ENCODE measurements around the gene ANKRD22.
"Not testable (repeated sequence)": the region's sequence is repeated elsewhere in the genome, so short reads cannot be mapped to it uniquely, and the experiment has no call there.

ANKRD22 gene

DNA sequence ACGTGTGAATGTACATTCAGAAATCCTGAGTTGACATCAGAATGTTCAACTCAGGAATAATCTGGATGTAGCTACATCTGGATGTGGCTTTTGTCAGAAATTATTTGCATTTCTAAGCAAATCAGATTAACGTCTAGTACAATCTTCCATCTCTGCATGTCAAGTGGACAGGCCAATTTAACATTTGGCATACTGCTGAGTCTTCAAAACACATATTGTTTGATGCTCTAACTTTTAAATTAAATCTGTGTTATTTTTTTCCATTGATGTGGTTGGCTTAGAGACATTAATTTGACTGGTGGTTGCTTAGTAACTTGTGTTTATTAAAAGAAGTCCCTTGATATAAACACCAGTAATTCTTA is 31.8 kb upstream of the ANKRD22 start:
- Histone ChIP-seq H3K36me3 (ENCODE audit: insufficient read depth, low read length) (no peaks in the 10 kb centered on the region), H3K27ac (ENCODE audit: low read depth, low read length, poor library complexity, severe bottlenecking) (peak overlapping the region; percentile 57), H3F3A (ENCODE audit: insufficient read depth, low read length) (no peaks in the 10 kb centered on the region), H3K9me2 (ENCODE audit: low read depth, low read length) (no peaks in the 10 kb centered on the region), H3K27me3 (ENCODE audit: insufficient read depth, low read length) (no peaks in the 10 kb centered on the region), H3K4me3 (ENCODE audit: low read depth, low read length, poor library complexity, severe bottlenecking) (no peak overlapping the region), H3K9me3 (ENCODE audit: low read length) (no peaks in the 10 kb centered on the region), H2AFZ (ENCODE audit: low read length) (no peak overlapping the region), H4K20me1 (ENCODE audit: insufficient read depth, low read length) (no peaks in the 10 kb centered on the region), H3K9ac (ENCODE audit: low read length) (no peak overlapping the region), H3K4me1 (ENCODE audit: insufficient read depth, low read length, severe bottlenecking) (peaks cover 80% of the 10 kb centered on the region), H3K79me2 (ENCODE audit: insufficient read depth, low read length) (peaks cover 34% of the 10 kb centered on the region), H3K4me2 (ENCODE audit: low read length) (peak overlapping the region; percentile 19; the same call in 1 of the 2 replicates)
- TF ChIP-seq CTCF (IDR thresholded peaks at IDR 0.05; ENCODE audit: low read length) = no peak
- TF ChIP-seq EZH2 (IDR thresholded peaks at IDR 0.05; ENCODE audit: borderline replicate concordance, low read length) = no peak

DNA sequence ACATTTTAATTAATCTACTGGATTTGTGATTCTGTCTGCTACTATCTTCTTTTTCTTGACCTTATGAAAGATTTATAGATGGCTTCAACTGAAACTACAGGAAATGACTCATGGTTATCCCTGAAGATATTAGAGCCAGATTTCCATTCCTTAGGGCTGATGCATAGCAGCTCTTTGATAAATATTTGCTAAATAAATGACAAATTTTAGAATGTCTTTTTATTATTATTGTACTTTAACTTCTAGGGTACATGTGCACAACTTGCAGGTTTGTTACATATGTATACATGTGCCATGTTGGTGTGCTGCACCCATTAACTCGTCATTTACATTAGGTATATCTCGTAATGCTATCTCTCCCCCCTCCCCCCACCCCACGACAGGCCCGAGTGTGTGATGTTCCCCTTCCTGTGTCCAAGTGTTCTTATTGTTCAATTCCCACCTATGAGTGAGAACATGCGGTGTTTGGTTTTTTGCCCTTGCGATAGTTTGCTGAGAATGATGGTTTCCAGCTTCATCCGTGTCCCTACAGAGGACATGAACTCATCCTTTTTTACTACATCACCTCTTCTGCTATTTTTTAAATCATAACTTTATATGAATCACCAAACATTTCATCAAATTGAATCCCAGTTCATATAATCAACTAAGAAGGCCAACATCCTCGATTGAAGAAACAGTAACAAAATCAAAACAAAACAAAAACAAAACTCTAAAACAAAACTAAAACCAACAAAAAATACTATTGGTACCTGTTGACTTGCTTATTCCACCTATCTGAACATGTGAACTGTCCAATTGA is 31.2 kb upstream of the ANKRD22 start:
- not testable (repeated sequence) for H3F3A ChIP-seq (ENCODE audit: insufficient read depth, low read length); H3K36me3 ChIP-seq (ENCODE audit: insufficient read depth, low read length); H3K27me3 ChIP-seq (ENCODE audit: insufficient read depth, low read length); H4K20me1 ChIP-seq (ENCODE audit: insufficient read depth, low read length); H3K9me2 ChIP-seq (ENCODE audit: low read depth, low read length); H3K9me3 ChIP-seq (ENCODE audit: low read length); H2AFZ ChIP-seq (ENCODE audit: low read length)
- H3K27ac ChIP-seq (ENCODE audit: low read depth, low read length, poor library complexity, severe bottlenecking) = peak overlapping the region; percentile 86
- peaks cover 74% of the 10 kb centered on the region for H3K4me1 ChIP-seq (ENCODE audit: insufficient read depth, low read length, severe bottlenecking)
- peak overlapping the region; percentile 74 for H3K4me2 ChIP-seq (ENCODE audit: low read length)
- peak overlapping the region; percentile 71 for H3K4me3 ChIP-seq (ENCODE audit: low read depth, low read length, poor library complexity, severe bottlenecking)
- peak overlapping the region; percentile 78; the same call in 1 of the 2 replicates for H3K9ac ChIP-seq (ENCODE audit: low read length)
- peaks cover 34% of the 10 kb centered on the region for H3K79me2 ChIP-seq (ENCODE audit: insufficient read depth, low read length)

DNA sequence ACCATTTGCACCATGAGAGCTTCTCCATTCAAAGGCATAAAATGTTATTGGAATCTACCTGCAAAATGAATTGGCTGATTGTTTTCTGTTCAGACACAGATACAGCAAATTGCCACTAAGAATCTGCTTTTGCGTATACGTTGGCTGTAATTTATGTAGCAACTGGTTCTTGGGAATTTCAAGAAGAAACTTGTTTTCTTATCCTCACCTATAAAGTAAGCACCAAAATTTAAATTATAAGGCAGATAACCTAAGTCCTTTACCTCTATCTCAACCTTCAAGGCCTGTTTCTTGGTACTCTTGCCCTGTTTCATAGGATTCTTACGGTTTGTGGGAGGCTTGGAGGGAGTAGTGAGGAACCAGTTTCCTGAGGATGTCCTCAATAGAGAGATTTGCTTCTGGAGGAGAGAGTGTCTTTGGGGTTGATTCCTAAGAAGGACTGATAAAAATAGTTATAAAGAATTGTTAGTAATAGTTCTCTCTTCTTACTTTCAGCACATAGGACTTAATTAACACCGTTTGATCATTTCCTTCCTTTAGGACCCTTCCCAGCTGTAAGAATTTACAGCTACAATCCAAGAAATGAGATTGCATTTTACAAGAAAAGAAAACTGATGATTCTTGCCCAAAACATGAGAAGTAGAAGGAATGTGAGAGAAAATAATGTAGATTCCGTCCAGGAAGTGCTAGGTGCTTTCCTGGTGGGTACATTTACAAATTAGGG is 30.4 kb upstream of the ANKRD22 start:
- no peaks in the 10 kb centered on the region for H3F3A ChIP-seq (ENCODE audit: insufficient read depth, low read length)
- no peaks in the 10 kb centered on the region for H3K9me3 ChIP-seq (ENCODE audit: low read length)
- H3K79me2 ChIP-seq (ENCODE audit: insufficient read depth, low read length) = peaks cover 30% of the 10 kb centered on the region
- H3K27ac ChIP-seq (ENCODE audit: low read depth, low read length, poor library complexity, severe bottlenecking) = peak overlapping the region; percentile 86
- H2AFZ ChIP-seq (ENCODE audit: low read length) = no peak overlapping the region
- H3K9me2 ChIP-seq (ENCODE audit: low read depth, low read length) = no peaks in the 10 kb centered on the region
- H4K20me1 ChIP-seq (ENCODE audit: insufficient read depth, low read length) = no peaks in the 10 kb centered on the region
- H3K9ac ChIP-seq (ENCODE audit: low read length) = peak overlapping the region; percentile 78
- no peaks in the 10 kb centered on the region for H3K27me3 ChIP-seq (ENCODE audit: insufficient read depth, low read length)
- H3K36me3 ChIP-seq (ENCODE audit: insufficient read depth, low read length) = no peaks in the 10 kb centered on the region
- peak overlapping the region; percentile 74 for H3K4me2 ChIP-seq (ENCODE audit: low read length)
- H3K4me1 ChIP-seq (ENCODE audit: insufficient read depth, low read length, severe bottlenecking) = peaks cover 67% of the 10 kb centered on the region
- no peak for TF ChIP-seq CTCF (IDR thresholded peaks at IDR 0.05; ENCODE audit: low read length)
- TF ChIP-seq EZH2 (IDR thresholded peaks at IDR 0.05; ENCODE audit: borderline replicate concordance, low read length) = no peak
- peak overlapping the region; percentile 71 for H3K4me3 ChIP-seq (ENCODE audit: low read depth, low read length, poor library complexity, severe bottlenecking)

Measured in OCI-LY1 (cell line).